HG02938 (cell line): ENCODE results near the gene NEURL1.
"Not testable (repeated sequence)": the region's sequence is repeated elsewhere in the genome, so short reads cannot be mapped to it uniquely, and the experiment has no call there.

Experiments used
- ATAC-seq: cut with Tn5 transposase; IDR thresholded peaks from one replicate; pipeline ENCODE4 v1.9.1; 2021; ENCODE audit warnings: mild to moderate bottlenecking, moderate library complexity; ENCODE audit not compliant: unreplicated experiment

Gene NEURL1

GRCh38 chr10:103512591-103513379, 19.3 kb downstream of the NEURL1 start:
- ATAC-seq, result no peak

GRCh38 chr10:103513380-103514060, 20.0 kb downstream of the NEURL1 start:
- no peak for ATAC-seq

GRCh38 chr10:103514244-103514643, 20.7 kb downstream of the NEURL1 start:
- no peak for ATAC-seq

GRCh38 chr10:103517234-103518085, 24.0 kb downstream of the NEURL1 start:
- no peak for ATAC-seq

GRCh38 chr10:103519798-103520197, 26.3 kb downstream of the NEURL1 start:
- no peak for ATAC-seq

GRCh38 chr10:103522006-103522405, 28.5 kb downstream of the NEURL1 start:
- ATAC-seq, result not testable (repeated sequence)

GRCh38 chr10:103523683-103524082, 30.2 kb downstream of the NEURL1 start:
- no peak for ATAC-seq

- ATAC-seq, result no peak
Observed at GRCh38 chr10:103525901-103526300, 32.4 kb downstream of the NEURL1 start.

- ATAC-seq, result not testable (repeated sequence)
Observed at GRCh38 chr10:103527476-103527875, 34.0 kb downstream of the NEURL1 start.

- ATAC-seq, result no peak
Observed at GRCh38 chr10:103528549-103528948, 35.0 kb downstream of the NEURL1 start.

GRCh38 chr10:103529539-103529938, 36.0 kb downstream of the NEURL1 start:
- ATAC-seq, result no peak

GRCh38 chr10:103533827-103534226, 40.3 kb downstream of the NEURL1 start:
- ATAC-seq, result no peak

GRCh38 chr10:103534621-103535498, 41.4 kb downstream of the NEURL1 start:
- no peak for ATAC-seq

GRCh38 chr10:103535595-103535994, 42.1 kb downstream of the NEURL1 start:
- ATAC-seq, result no peak

GRCh38 chr10:103539751-103540150, 46.2 kb downstream of the NEURL1 start:
- ATAC-seq, result no peak

- no peak for ATAC-seq
Observed at GRCh38 chr10:103540722-103541121, 47.2 kb downstream of the NEURL1 start.

- no peak for ATAC-seq
Observed at GRCh38 chr10:103541616-103542015, 48.1 kb downstream of the NEURL1 start.

- ATAC-seq, result no peak
Observed at GRCh38 chr10:103542764-103543616, 49.5 kb downstream of the NEURL1 start.
